IMR-90 (cell line): ENCODE results near the gene NTM. TPM values are rescaled to one million over a fixed set of nuclear protein-coding genes. Genes with fewer than 3 reads are reported as not detected.

Source experiments
- ATAC-seq: fragments of 200-7000 bp; cut with Tn5 transposase; 2 replicates; pipeline ENCODE4 v1.9.1; 2020; ENCODE audit warnings: low read depth, mild to moderate bottlenecking, moderate library complexity
- BruUV-seq: library from RNA; stranded (reverse); fragments of 400-500 nt; replicated peaks from 2 replicates; lab custom pipeline; 2021; lab: Mats Ljungman, UMichigan
- CTCF ChIA-PET: fragments of 300-600 bp; formaldehyde crosslinking; extraction: SDS; loops from one replicate; lab custom pipeline; 2021; ENCODE audit warnings: antibody characterized with exemption; lab: Yijun Ruan, JAX
- POLR2A ChIA-PET: fragments of 300-600 bp; sonication (Branson Sonifier 250); formaldehyde crosslinking; loops from one replicate; lab custom pipeline; 2022; ENCODE audit warnings: antibody characterized with exemption; ENCODE audit not compliant: unreplicated experiment; lab: Charles Lee
- DNase-seq: peaks from one replicate; pipeline ENCODE4 v3.0.0; 2013
- H2AFZ ChIP-seq: replicated peaks from 2 replicates; pipeline ENCODE3; 2013; ENCODE audit warnings: low read length, mild to moderate bottlenecking; ENCODE audit not compliant: poor library complexity
- H2AK5ac ChIP-seq: 2 replicates; pipeline ENCODE4 v1.6.1; 2013; ENCODE audit warnings: low read depth, low read length, inconsistent platforms
- H2AK9ac ChIP-seq: replicated peaks from 2 replicates; pipeline ENCODE3; 2013; ENCODE audit warnings: mild to moderate bottlenecking, low read depth, low read length, moderate library complexity; ENCODE audit not compliant: poor library complexity
- H2BK120ac ChIP-seq: 2 replicates; pipeline ENCODE4 v1.6.1; 2013; ENCODE audit warnings: low read depth, low read length, inconsistent platforms
- H2BK15ac ChIP-seq: 3 replicates; pipeline ENCODE4 v1.6.1; 2013; ENCODE audit warnings: low read depth, low read length, inconsistent platforms
- H2BK20ac ChIP-seq: 2 replicates; pipeline ENCODE4 v1.6.1; 2013; ENCODE audit warnings: low read depth, mild to moderate bottlenecking, inconsistent platforms, low read length, moderate library complexity
- H2BK5ac ChIP-seq: 2 replicates; pipeline ENCODE4 v1.6.1; 2013; ENCODE audit warnings: mild to moderate bottlenecking, low read depth, low read length, inconsistent platforms; ENCODE audit not compliant: poor library complexity, severe bottlenecking
- H3K14ac ChIP-seq: replicated peaks from 2 replicates; pipeline ENCODE4 v1.6.1; 2013; ENCODE audit warnings: low read depth, low read length, inconsistent platforms
- H3K18ac ChIP-seq: 2 replicates; pipeline ENCODE4 v1.6.1; 2013; ENCODE audit warnings: low read depth, low read length, control low read depth
- H3K23ac ChIP-seq: 2 replicates; pipeline ENCODE4 v1.6.1; 2013; ENCODE audit warnings: low read depth, low read length, inconsistent platforms
- H3K27ac ChIP-seq: 2 replicates; pipeline ENCODE4 v1.5.1; 2013; ENCODE audit warnings: mild to moderate bottlenecking, control low read depth, low read length; ENCODE audit not compliant: insufficient read depth
- H3K27me3 ChIP-seq: 2 replicates; pipeline ENCODE4 v1.6.1; 2013; ENCODE audit warnings: low read length; ENCODE audit not compliant: control insufficient read depth, insufficient read depth
- H3K36me3 ChIP-seq: 2 replicates; pipeline ENCODE4 v1.6.1; 2013; ENCODE audit warnings: low read length, mixed read lengths; ENCODE audit not compliant: control insufficient read depth, insufficient read depth
- H3K4ac ChIP-seq: 2 replicates; pipeline ENCODE4 v1.6.1; 2013; ENCODE audit warnings: low read depth, low read length, inconsistent platforms
- H3K4me1 ChIP-seq: 2 replicates; pipeline ENCODE4 v1.6.1; 2013; ENCODE audit warnings: low read length, mixed read lengths; ENCODE audit not compliant: control insufficient read depth, insufficient read depth
- H3K4me2 ChIP-seq: 2 replicates; pipeline ENCODE4 v1.6.1; 2013; ENCODE audit warnings: low read depth, mild to moderate bottlenecking, control low read depth, low read length, moderate library complexity
- H3K4me3 ChIP-seq: 2 replicates; pipeline ENCODE4 v1.5.1; 2013; ENCODE audit warnings: low read depth, mild to moderate bottlenecking, control low read depth, low read length, moderate library complexity; ENCODE audit not compliant: insufficient read depth
- H3K56ac ChIP-seq: 2 replicates; pipeline ENCODE4 v1.6.1; 2013; ENCODE audit warnings: low read length, inconsistent platforms; ENCODE audit not compliant: insufficient read depth; ENCODE audit errors: extremely low read depth
- H3K79me1 ChIP-seq, 2 experiments: 2 replicates each; pipeline ENCODE4 v1.6.1; 2013; ENCODE audit warnings: low read length in 2 of 2, inconsistent platforms in 1 of 2, low read depth in 1 of 2
- H3K9ac ChIP-seq: 2 replicates; pipeline ENCODE4 v1.6.1; 2013; ENCODE audit warnings: low read depth, low read length, control low read depth
- H3K9me1 ChIP-seq: 2 replicates; pipeline ENCODE4 v1.6.1; 2013; ENCODE audit warnings: low read length, inconsistent platforms; ENCODE audit not compliant: insufficient read depth
- H3K9me3 ChIP-seq: 2 replicates; pipeline ENCODE4 v1.6.1; 2013; ENCODE audit warnings: low read length; ENCODE audit not compliant: control insufficient read depth, insufficient read depth
- H4K20me1 ChIP-seq: 2 replicates; pipeline ENCODE4 v1.6.1; 2013; ENCODE audit warnings: low read length, inconsistent platforms; ENCODE audit not compliant: insufficient read depth
- H4K5ac ChIP-seq: 2 replicates; pipeline ENCODE4 v1.6.1; 2013; ENCODE audit warnings: mild to moderate bottlenecking, low read depth, low read length, control low read depth
- H4K8ac ChIP-seq, 2 experiments: 2 replicates each; pipeline ENCODE4 v1.6.1; 2013; ENCODE audit warnings: low read depth in 2 of 2, low read length in 2 of 2, control low read depth in 1 of 2, inconsistent platforms in 1 of 2
- H4K91ac ChIP-seq: 2 replicates; pipeline ENCODE4 v1.6.1; 2013; ENCODE audit warnings: low read depth, low read length, inconsistent platforms; ENCODE audit not compliant: insufficient read depth
- BHLHE40 ChIP-seq: fragments of 150-350 bp; IDR thresholded peaks from 2 replicates; pipeline ENCODE4 v1.6.1; 2016; ENCODE audit warnings: mild to moderate bottlenecking, low read depth, low read length
- CEBPB ChIP-seq: IDR thresholded peaks from 2 replicates; pipeline ENCODE4 v1.6.1; 2012; ENCODE audit warnings: low read depth, low read length, improper control_type of control experiment
- CHD1 ChIP-seq: IDR thresholded peaks from 2 replicates; pipeline ENCODE4 v1.6.1; 2012; ENCODE audit warnings: low read depth, low read length, improper control_type of control experiment
- CTCF ChIP-seq: conservative IDR thresholded peaks from 2 replicates; pipeline ENCODE4 v1.5.1; 2012; ENCODE audit warnings: mild to moderate bottlenecking, low read depth, low read length, improper control_type of control experiment
- FOS ChIP-seq: fragments of 150-350 bp; IDR thresholded peaks from 2 replicates; pipeline ENCODE4 v1.6.1; 2016; ENCODE audit warnings: low read depth, low read length
- MAFK ChIP-seq: IDR thresholded peaks from 2 replicates; pipeline ENCODE4 v1.6.1; 2012; ENCODE audit warnings: low read depth, low read length, improper control_type of control experiment
- MAZ ChIP-seq: IDR thresholded peaks from 2 replicates; pipeline ENCODE4 v1.6.1; 2012; ENCODE audit warnings: low read depth, mild to moderate bottlenecking, low read length, improper control_type of control experiment, moderate library complexity, borderline replicate concordance
- MXI1 ChIP-seq: IDR thresholded peaks from 2 replicates; pipeline ENCODE4 v1.6.1; 2012; ENCODE audit warnings: low read depth, mild to moderate bottlenecking, low read length, moderate library complexity, borderline replicate concordance
- POLR2A ChIP-seq: IDR thresholded peaks from 2 replicates; pipeline ENCODE4 v1.6.1; 2012; ENCODE audit warnings: mild to moderate bottlenecking, low read depth, low read length
- RAD21 ChIP-seq: IDR thresholded peaks from 2 replicates; pipeline ENCODE4 v1.6.1; 2012; ENCODE audit warnings: low read length, improper control_type of control experiment
- RCOR1 ChIP-seq: IDR thresholded peaks from 2 replicates; pipeline ENCODE4 v1.6.1; 2012; ENCODE audit warnings: mild to moderate bottlenecking, low read length, improper control_type of control experiment; ENCODE audit not compliant: insufficient replicate concordance
- RFX5 ChIP-seq: IDR thresholded peaks from 2 replicates; pipeline ENCODE4 v1.8.0; 2012; ENCODE audit warnings: low read depth, mild to moderate bottlenecking, low read length, moderate library complexity
- SMC3 ChIP-seq: fragments of 150-350 bp; IDR thresholded peaks from 2 replicates; pipeline ENCODE4 v1.6.1; 2016; ENCODE audit warnings: low read depth, mild to moderate bottlenecking, antibody characterized with exemption, low read length, moderate library complexity
- WGBS, 2 experiments: methylation state at CpG; one replicate each; pipeline versions ENCODE4 v1.1.5 to v1.1.7; 2013; ENCODE audit warnings: missing lambda C conversion rate in 2 of 2; ENCODE audit not compliant: insufficient read length in 1 of 2; ENCODE audit errors: extremely low coverage in 2 of 2; 5-methylcytosine and 5-hydroxymethylcytosine counted together
- dilution Hi-C: fragments of 300-500 bp; cut with HindIII; formaldehyde crosslinking; loops from one replicate; pipeline ENCODE4 v1.14.3; 2018; ENCODE audit warnings: low sequenced_read_pairs; ENCODE audit not compliant: unreplicated experiment
- in situ Hi-C: fragments of 300-500 bp; cut with MboI; formaldehyde crosslinking; loops from 3 replicates; pipeline ENCODE4 v1.14.3; 2019; ENCODE audit warnings: low sequenced_read_pairs, inconsistent platforms, mixed read lengths
- intact Hi-C: fragments of 100-400 bp; cut with micrococcal nuclease; formaldehyde crosslinking; loops from 2 replicates; pipeline ENCODE4 v1.10.0; 2022
- polyA plus RNA-seq, 3 experiments: library from polyadenylated mRNA; depleted of rRNA; stranded (reverse); fragments of >200 nt; gene quantifications; 2 replicates each; pipeline ENCODE4 v1.2.3, GENCODE V29; 2012; ENCODE audit warnings: low replicate concordance in 1 of 3
- total RNA-seq: library from RNA; depleted of rRNA; stranded (reverse); fragments of >200 nt; gene quantifications from 2 replicates; pipeline ENCODE4 v1.2.3, GENCODE V29; 2012
- TF ChIP-seq, protein P1 (sequence below): fragments of 150-350 bp; IDR thresholded peaks from 2 replicates; pipeline ENCODE4 v1.6.1; 2017; ENCODE audit warnings: mild to moderate bottlenecking, antibody characterized with exemption, low read length, low read depth
- TF ChIP-seq, protein P2 (sequence below): fragments of 150-350 bp; IDR thresholded peaks from 2 replicates; pipeline ENCODE4 v1.6.1; 2016; ENCODE audit warnings: low read depth, mild to moderate bottlenecking, low read length, moderate library complexity, borderline replicate concordance

NTM gene
- total and polyA plus RNA-seq, 2 of the 4 experiments (the other 2 are of a cell fraction): 19.5 to 25.5 TPM

- Histone ChIP-seq H2BK5ac (no peak overlapping the region), H2AK5ac (peak overlapping the region; percentile 46), H2BK120ac (0 out of 2 replicates have a peak overlapping the region, but pooled peaks have one; percentile 30), H2AK9ac (no peak overlapping the region), H3K36me3 (no peaks in the 10 kb centered on the region), H4K8ac (no peak overlapping the region; a peak in 1 of 4 replicates), H3K14ac (no peak overlapping the region; the same call in 1 of the 2 replicates), H3K18ac (no peak overlapping the region), H2BK20ac (peak overlapping the region; percentile 47; the same call in 1 of the 2 replicates), H3K4me3 (no peak overlapping the region), H3K27me3 (no peaks in the 10 kb centered on the region), H3K23ac (no peak overlapping the region), H3K79me1 (peaks cover 5 to 44% of the 10 kb centered on the region in 2 experiments; a peak in 3 of 4 replicates), H3K4me2 (no peak overlapping the region), H2BK15ac (no peak overlapping the region), H3K4me1 (peaks cover 21% of the 10 kb centered on the region), H3K9ac (no peak overlapping the region), H3K4ac (peak overlapping the region; percentile 46; the same call in 1 of the 2 replicates), H4K20me1 (no peaks in the 10 kb centered on the region), H3K9me1 (peaks cover 17% of the 10 kb centered on the region), H4K91ac (peak overlapping the region; percentile 57), H3K27ac (no peak overlapping the region), H3K9me3 (no peaks in the 10 kb centered on the region), H4K5ac (no peak overlapping the region), H3K56ac (no peak overlapping the region), H2AFZ (no peak overlapping the region)
- no peak for TF ChIP-seq MAZ
- no peak for TF ChIP-seq POLR2A
- TF ChIP-seq, protein P1, sequence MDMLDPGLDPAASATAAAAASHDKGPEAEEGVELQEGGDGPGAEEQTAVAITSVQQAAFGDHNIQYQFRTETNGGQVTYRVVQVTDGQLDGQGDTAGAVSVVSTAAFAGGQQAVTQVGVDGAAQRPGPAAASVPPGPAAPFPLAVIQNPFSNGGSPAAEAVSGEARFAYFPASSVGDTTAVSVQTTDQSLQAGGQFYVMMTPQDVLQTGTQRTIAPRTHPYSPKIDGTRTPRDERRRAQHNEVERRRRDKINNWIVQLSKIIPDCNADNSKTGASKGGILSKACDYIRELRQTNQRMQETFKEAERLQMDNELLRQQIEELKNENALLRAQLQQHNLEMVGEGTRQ: no peak
- TF ChIP-seq, protein P2, sequence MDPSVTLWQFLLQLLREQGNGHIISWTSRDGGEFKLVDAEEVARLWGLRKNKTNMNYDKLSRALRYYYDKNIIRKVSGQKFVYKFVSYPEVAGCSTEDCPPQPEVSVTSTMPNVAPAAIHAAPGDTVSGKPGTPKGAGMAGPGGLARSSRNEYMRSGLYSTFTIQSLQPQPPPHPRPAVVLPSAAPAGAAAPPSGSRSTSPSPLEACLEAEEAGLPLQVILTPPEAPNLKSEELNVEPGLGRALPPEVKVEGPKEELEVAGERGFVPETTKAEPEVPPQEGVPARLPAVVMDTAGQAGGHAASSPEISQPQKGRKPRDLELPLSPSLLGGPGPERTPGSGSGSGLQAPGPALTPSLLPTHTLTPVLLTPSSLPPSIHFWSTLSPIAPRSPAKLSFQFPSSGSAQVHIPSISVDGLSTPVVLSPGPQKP: no peak
- no peak for TF ChIP-seq FOS
- TF ChIP-seq BHLHE40: no peak
- no peak for TF ChIP-seq CTCF
- TF ChIP-seq RAD21: no peak
- no peak for TF ChIP-seq CHD1
- no peak for TF ChIP-seq RFX5
- TF ChIP-seq MAFK: no peak
- no peak for TF ChIP-seq RCOR1
- no peak for TF ChIP-seq CEBPB
- no peak for TF ChIP-seq SMC3
- TF ChIP-seq MXI1: no peak
- CTCF ChIA-PET: interaction anchor here (0.5 kb wide), 1 partner anchor 78 kb away, joined by 5 read pairs; no protein-coding TSS in a partner anchor
- intact Hi-C loops (no loop called here), dilution Hi-C loops (no loop called here), in situ Hi-C loops (no loop called here)
- WGBS, 2 experiments: no CpG with 5 or more reads among the region's 4 CpGs
- DNase-seq (no peak), ATAC-seq (no peak)
- POLR2A ChIA-PET: no interaction called here
- no TSS peak for BruUV-seq
Measured at GRCh38 chr11:132049205-132049604, 678.8 kb downstream of the NTM start.
